Measurements from ENCODE around the gene ROBO1.

Gene ROBO1

GRCh38 chr3:79067734-79068133 is 700.1 kb downstream of the ROBO1 start:
- Histone ChIP-seq H3K27me3 (ENCODE audit: insufficient read depth, low read length) (no peaks in the 10 kb centered on the region), H3K36me3 (ENCODE audit: insufficient read depth, low read length) (no peaks in the 10 kb centered on the region), H3K27ac (ENCODE audit: low read depth, low read length) (no peak overlapping the region), H3K4me3 (ENCODE audit: low read length) (no peak overlapping the region), H3K9me3 (ENCODE audit: insufficient read depth, low read depth, low read length) (no peaks in the 10 kb centered on the region), H3K9ac (ENCODE audit: low read depth, low read length) (no peak overlapping the region), H3K4me1 (ENCODE audit: insufficient read depth, low read length) (peaks cover 25% of the 10 kb centered on the region)
- WGBS = 83% methylated on average over 1 of the region's 1 CpG

- WGBS = 75% methylated on average over 3 of the region's 4 CpGs
- no peak overlapping the region for H3K9ac ChIP-seq (ENCODE audit: low read depth, low read length)
- H3K36me3 ChIP-seq (ENCODE audit: insufficient read depth, low read length) = no peaks in the 10 kb centered on the region
- H3K9me3 ChIP-seq (ENCODE audit: insufficient read depth, low read depth, low read length) = no peaks in the 10 kb centered on the region
- no peaks in the 10 kb centered on the region for H3K27me3 ChIP-seq (ENCODE audit: insufficient read depth, low read length)
- H3K4me3 ChIP-seq (ENCODE audit: low read length) = no peak overlapping the region
- H3K4me1 ChIP-seq (ENCODE audit: insufficient read depth, low read length) = peaks cover 25% of the 10 kb centered on the region
- H3K27ac ChIP-seq (ENCODE audit: low read depth, low read length) = no peak overlapping the region
Observed at GRCh38 chr3:79066481-79066880, 701.3 kb downstream of the ROBO1 start.

DNA sequence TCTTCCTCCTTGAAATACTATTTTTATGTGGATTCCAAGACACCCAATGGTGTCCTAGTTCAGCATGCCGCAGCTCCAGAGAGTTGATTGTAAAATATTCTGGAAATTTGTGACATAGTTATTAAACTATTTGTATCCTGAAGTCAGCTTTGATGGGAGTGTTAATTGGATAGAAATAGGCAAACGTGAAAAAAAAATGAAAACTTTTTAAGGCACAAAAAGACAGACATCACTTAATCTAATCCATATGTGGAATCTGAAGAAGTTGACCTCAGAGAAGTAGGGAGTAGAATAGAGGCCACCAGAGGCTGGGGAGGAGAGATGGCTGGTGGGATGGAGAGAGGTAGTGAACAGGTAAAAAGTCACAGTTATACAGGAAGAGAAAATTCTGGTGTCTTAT is 704.2 kb downstream of the ROBO1 start:
- Histone ChIP-seq H3K4me1 (ENCODE audit: insufficient read depth, low read length) (peaks cover 21% of the 10 kb centered on the region), H3K9ac (ENCODE audit: low read depth, low read length) (no peak overlapping the region), H3K9me3 (ENCODE audit: insufficient read depth, low read depth, low read length) (0 out of 2 replicates have a peak, but pooled peaks cover 3% of the 10 kb centered on the region), H3K27ac (ENCODE audit: low read depth, low read length) (no peak overlapping the region), H3K36me3 (ENCODE audit: insufficient read depth, low read length) (no peaks in the 10 kb centered on the region), H3K4me3 (ENCODE audit: low read length) (no peak overlapping the region), H3K27me3 (ENCODE audit: insufficient read depth, low read length) (no peaks in the 10 kb centered on the region)
- WGBS = 100% methylated on average over 1 of the region's 2 CpGs

- H3K4me1 ChIP-seq (ENCODE audit: insufficient read depth, low read length) = no peaks in the 10 kb centered on the region
- no peak overlapping the region for H3K4me3 ChIP-seq (ENCODE audit: low read length)
- no peak overlapping the region for H3K9ac ChIP-seq (ENCODE audit: low read depth, low read length)
- WGBS = 80% methylated on average over 1 of the region's 3 CpGs
- H3K27me3 ChIP-seq (ENCODE audit: insufficient read depth, low read length) = no peaks in the 10 kb centered on the region
- H3K9me3 ChIP-seq (ENCODE audit: insufficient read depth, low read depth, low read length) = peaks cover 11% of the 10 kb centered on the region; the same call in 1 of the 2 replicates
- H3K27ac ChIP-seq (ENCODE audit: low read depth, low read length) = no peak overlapping the region
- H3K36me3 ChIP-seq (ENCODE audit: insufficient read depth, low read length) = no peaks in the 10 kb centered on the region
Observed at GRCh38 chr3:79057756-79058155, 710.0 kb downstream of the ROBO1 start.

DNA sequence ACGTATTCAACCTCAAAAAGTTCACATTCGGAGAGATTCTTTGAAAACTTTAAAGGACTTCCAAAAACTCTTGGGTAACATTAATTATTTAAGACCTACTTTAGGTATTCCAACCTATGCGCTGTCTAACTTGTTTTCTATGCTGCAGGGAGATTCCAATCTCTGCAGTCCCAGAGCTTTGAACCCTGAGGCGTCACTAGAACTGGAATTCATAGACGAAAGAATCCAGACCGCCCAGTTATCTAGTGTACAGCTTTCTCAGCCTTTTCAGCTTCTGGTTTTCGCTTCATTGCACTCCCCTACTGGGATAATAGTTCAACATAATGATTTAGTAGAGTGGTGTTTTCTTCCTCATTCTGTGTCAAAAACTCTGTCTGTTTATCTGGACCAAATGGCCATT is 711.3 kb downstream of the ROBO1 start:
- H3K36me3 ChIP-seq (ENCODE audit: insufficient read depth, low read length) = no peaks in the 10 kb centered on the region
- no peak overlapping the region for H3K27ac ChIP-seq (ENCODE audit: low read depth, low read length)
- no peak overlapping the region for H3K9ac ChIP-seq (ENCODE audit: low read depth, low read length)
- H3K9me3 ChIP-seq (ENCODE audit: insufficient read depth, low read depth, low read length) = peaks cover 18% of the 10 kb centered on the region; the same call in 1 of the 2 replicates
- H3K4me3 ChIP-seq (ENCODE audit: low read length) = no peak overlapping the region
- no peaks in the 10 kb centered on the region for H3K27me3 ChIP-seq (ENCODE audit: insufficient read depth, low read length)
- WGBS = 96% methylated on average over 7 of the region's 7 CpGs
- H3K4me1 ChIP-seq (ENCODE audit: insufficient read depth, low read length) = no peaks in the 10 kb centered on the region

DNA sequence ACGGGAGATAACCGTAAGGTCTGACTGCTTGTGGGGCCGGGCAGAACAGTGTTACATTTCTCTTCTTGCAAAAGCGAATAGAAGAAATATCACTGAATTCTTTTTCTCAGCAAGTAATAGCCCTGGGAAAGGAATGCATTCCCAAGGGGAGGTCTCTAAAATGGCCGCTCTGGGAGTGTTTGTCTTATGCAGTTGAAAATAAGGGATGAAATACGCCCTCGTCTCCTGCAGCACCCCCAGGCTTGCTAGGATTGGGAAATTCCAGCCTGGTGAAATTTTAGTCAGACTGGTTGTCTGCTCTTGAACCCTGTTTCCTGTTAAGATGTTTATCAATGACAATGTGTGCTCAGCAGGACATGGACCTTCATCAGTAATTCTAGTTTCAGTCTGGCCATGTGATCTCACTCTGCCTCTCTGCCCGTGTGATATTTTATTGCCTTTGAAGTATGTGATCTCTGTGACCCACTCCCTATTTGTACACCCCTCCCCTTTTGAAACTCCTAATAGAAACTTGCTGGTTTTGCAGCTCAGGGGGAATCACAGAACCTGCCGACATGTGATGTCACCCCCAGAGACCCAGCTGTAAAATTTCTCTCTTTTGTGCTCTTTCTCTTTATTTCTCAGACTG is 715.6 kb downstream of the ROBO1 start:
- H3K9ac ChIP-seq (ENCODE audit: low read depth, low read length) = no peak overlapping the region
- no peak overlapping the region for H3K27ac ChIP-seq (ENCODE audit: low read depth, low read length)
- no peak overlapping the region for H3K4me3 ChIP-seq (ENCODE audit: low read length)
- WGBS = 95% methylated on average over 9 of the region's 9 CpGs
- H3K27me3 ChIP-seq (ENCODE audit: insufficient read depth, low read length) = no peaks in the 10 kb centered on the region
- H3K9me3 ChIP-seq (ENCODE audit: insufficient read depth, low read depth, low read length) = peaks cover 15% of the 10 kb centered on the region; the same call in 1 of the 2 replicates
- no peaks in the 10 kb centered on the region for H3K36me3 ChIP-seq (ENCODE audit: insufficient read depth, low read length)
- no peaks in the 10 kb centered on the region for H3K4me1 ChIP-seq (ENCODE audit: insufficient read depth, low read length)

DNA sequence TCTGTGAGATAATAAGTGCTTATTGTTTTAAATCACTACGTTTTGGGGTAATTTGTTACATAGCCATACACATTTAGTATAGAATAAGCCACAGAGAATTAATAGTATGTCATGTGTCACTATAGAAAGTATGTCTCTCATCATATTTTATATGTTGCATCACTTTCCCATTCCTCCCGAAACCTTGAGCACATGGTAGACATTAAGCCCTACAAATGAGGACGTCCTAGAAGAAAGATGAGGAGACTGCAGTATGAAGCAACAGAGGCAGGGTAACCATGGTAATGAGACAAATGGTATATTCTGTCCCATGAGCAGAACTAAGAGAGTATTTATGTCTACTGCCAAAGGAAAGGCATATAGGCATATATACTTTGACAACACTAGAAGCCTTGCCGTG is 720.2 kb downstream of the ROBO1 start:
- Histone ChIP-seq H3K36me3 (ENCODE audit: insufficient read depth, low read length) (no peaks in the 10 kb centered on the region), H3K9ac (ENCODE audit: low read depth, low read length) (no peak overlapping the region), H3K27ac (ENCODE audit: low read depth, low read length) (no peak overlapping the region), H3K4me1 (ENCODE audit: insufficient read depth, low read length) (no peaks in the 10 kb centered on the region), H3K4me3 (ENCODE audit: low read length) (no peak overlapping the region), H3K27me3 (ENCODE audit: insufficient read depth, low read length) (no peaks in the 10 kb centered on the region), H3K9me3 (ENCODE audit: insufficient read depth, low read depth, low read length) (peaks cover 5% of the 10 kb centered on the region; the same call in 1 of the 2 replicates)
- 96% methylated on average over 3 of the region's 4 CpGs for WGBS

DNA sequence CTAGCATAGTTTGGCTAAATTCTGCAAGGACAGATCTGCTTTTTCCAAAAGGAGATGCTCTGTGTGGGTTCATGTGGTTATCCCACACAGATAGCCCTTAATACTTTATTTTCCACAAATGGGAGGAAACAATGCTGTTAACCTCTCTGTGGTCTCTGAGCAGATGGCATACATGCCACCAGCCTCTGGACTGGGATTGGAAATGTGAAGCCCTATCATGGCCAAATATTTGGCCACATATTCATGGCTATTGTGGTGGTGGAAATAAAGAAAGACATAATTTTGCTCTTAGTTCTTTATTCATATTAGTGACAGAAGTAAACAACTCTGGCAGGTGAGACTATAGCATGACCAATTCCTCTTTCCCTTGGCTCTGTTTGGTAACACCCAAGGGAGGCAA is 726.2 kb downstream of the ROBO1 start:
- Histone ChIP-seq H3K27ac (ENCODE audit: low read depth, low read length) (no peak overlapping the region), H3K9ac (ENCODE audit: low read depth, low read length) (no peak overlapping the region), H3K4me3 (ENCODE audit: low read length) (no peak overlapping the region), H3K36me3 (ENCODE audit: insufficient read depth, low read length) (no peaks in the 10 kb centered on the region), H3K27me3 (ENCODE audit: insufficient read depth, low read length) (no peaks in the 10 kb centered on the region), H3K4me1 (ENCODE audit: insufficient read depth, low read length) (no peaks in the 10 kb centered on the region), H3K9me3 (ENCODE audit: insufficient read depth, low read depth, low read length) (no peaks in the 10 kb centered on the region)

- WGBS = 92% methylated on average over 3 of the region's 3 CpGs
- Histone ChIP-seq H3K36me3 (ENCODE audit: insufficient read depth, low read length) (no peaks in the 10 kb centered on the region), H3K4me1 (ENCODE audit: insufficient read depth, low read length) (no peaks in the 10 kb centered on the region), H3K9me3 (ENCODE audit: insufficient read depth, low read depth, low read length) (no peaks in the 10 kb centered on the region), H3K4me3 (ENCODE audit: low read length) (no peak overlapping the region), H3K27ac (ENCODE audit: low read depth, low read length) (no peak overlapping the region), H3K27me3 (ENCODE audit: insufficient read depth, low read length) (no peaks in the 10 kb centered on the region), H3K9ac (ENCODE audit: low read depth, low read length) (no peak overlapping the region)
Observed at GRCh38 chr3:79040701-79041100, 727.1 kb downstream of the ROBO1 start.

- H3K9me3 ChIP-seq (ENCODE audit: insufficient read depth, low read depth, low read length) = no peaks in the 10 kb centered on the region
- no peaks in the 10 kb centered on the region for H3K36me3 ChIP-seq (ENCODE audit: insufficient read depth, low read length)
- no peak overlapping the region for H3K4me3 ChIP-seq (ENCODE audit: low read length)
- H3K27ac ChIP-seq (ENCODE audit: low read depth, low read length) = no peak overlapping the region
- 91% methylated on average over 5 of the region's 6 CpGs for WGBS
- H3K27me3 ChIP-seq (ENCODE audit: insufficient read depth, low read length) = no peaks in the 10 kb centered on the region
- H3K4me1 ChIP-seq (ENCODE audit: insufficient read depth, low read length) = no peaks in the 10 kb centered on the region
- H3K9ac ChIP-seq (ENCODE audit: low read depth, low read length) = no peak overlapping the region
Observed at GRCh38 chr3:79040091-79040490, 727.7 kb downstream of the ROBO1 start.

GRCh38 chr3:79039192-79039591 is 728.6 kb downstream of the ROBO1 start:
- no peak overlapping the region for H3K4me3 ChIP-seq (ENCODE audit: low read length)
- H3K36me3 ChIP-seq (ENCODE audit: insufficient read depth, low read length) = no peaks in the 10 kb centered on the region
- H3K9me3 ChIP-seq (ENCODE audit: insufficient read depth, low read depth, low read length) = no peaks in the 10 kb centered on the region
- no peak overlapping the region for H3K9ac ChIP-seq (ENCODE audit: low read depth, low read length)
- H3K4me1 ChIP-seq (ENCODE audit: insufficient read depth, low read length) = no peaks in the 10 kb centered on the region
- no peaks in the 10 kb centered on the region for H3K27me3 ChIP-seq (ENCODE audit: insufficient read depth, low read length)
- WGBS = 92% methylated on average over 6 of the region's 6 CpGs
- H3K27ac ChIP-seq (ENCODE audit: low read depth, low read length) = no peak overlapping the region

DNA sequence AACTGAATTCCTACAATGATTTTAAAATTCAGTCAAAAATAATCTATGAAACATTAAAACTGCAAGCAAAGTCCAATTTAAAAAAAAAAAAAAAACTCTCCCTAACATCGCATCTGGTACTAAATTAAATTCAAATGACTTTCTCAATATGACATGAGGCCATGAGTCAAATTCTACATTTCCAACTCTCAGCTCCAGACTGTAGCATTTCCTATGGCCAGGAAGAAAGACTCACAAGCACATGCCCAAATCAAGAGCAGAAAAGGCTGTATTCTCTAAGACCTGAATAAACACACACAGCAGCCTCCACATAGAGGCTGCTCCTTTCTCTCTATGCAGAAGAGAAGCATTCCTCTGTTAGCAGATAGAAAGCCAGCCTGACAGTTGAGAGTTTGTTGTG is 729.2 kb downstream of the ROBO1 start:
- Histone ChIP-seq H3K9ac (ENCODE audit: low read depth, low read length) (no peak overlapping the region), H3K9me3 (ENCODE audit: insufficient read depth, low read depth, low read length) (no peaks in the 10 kb centered on the region), H3K36me3 (ENCODE audit: insufficient read depth, low read length) (no peaks in the 10 kb centered on the region), H3K27ac (ENCODE audit: low read depth, low read length) (no peak overlapping the region), H3K27me3 (ENCODE audit: insufficient read depth, low read length) (no peaks in the 10 kb centered on the region), H3K4me3 (ENCODE audit: low read length) (no peak overlapping the region), H3K4me1 (ENCODE audit: insufficient read depth, low read length) (no peaks in the 10 kb centered on the region)
- 95% methylated on average over 1 of the region's 1 CpG for WGBS

Data from HUES64 (cell line).